Measurements from ENCODE around the gene POLR1G. TPM values are rescaled to one million over a fixed set of nuclear protein-coding genes. Genes with fewer than 3 reads are reported as not detected.

POLR1G gene
- total and polyA plus RNA-seq, 9 of the 15 experiments (the other 6 are each of a cell fraction or from before 2014, with no cell fraction given): 3.0 to 50.1 (median 27.4) TPM

DNA sequence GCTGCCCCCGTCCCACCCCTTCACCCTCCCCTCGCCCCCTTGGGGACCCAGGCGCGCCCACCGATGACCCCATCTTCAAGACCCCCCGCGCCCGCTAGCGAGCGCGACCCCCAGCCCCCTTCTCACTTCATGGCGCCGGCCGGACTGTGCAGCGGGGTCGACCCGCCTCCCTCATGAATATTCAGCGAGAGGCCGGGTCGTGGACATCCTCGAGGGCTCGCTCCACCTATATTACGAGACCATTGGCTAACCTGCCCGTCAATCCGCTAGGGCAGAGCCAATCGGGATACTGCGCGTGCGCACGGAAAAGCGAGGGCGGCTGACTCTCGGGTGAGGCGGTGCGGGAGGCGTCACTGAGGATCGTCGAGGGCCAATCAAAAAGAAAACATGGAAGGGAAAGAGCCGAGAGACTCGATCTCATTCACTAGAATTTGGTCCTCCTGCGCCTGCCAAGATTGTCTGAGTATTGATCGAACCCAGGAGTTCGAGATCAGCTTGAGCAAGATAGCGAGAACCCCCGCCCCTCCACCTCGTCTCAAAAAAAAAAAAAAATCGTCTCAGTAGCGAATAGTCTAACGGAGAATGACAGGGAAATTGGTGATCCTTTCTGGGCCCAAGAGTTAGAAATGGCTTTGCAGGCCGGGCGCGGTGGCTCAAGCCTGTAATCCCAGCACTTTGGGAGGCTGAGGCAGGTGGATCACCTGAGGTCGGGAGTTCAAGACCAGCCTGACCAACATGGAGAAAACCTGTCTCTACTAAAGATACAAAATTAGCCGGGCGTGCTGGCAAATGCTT lies 35.8 kb upstream of the POLR1G start, which contains the start of gene ERCC2 (continued):
- no peak for TF ChIP-seq RCOR1 (IDR thresholded peaks at IDR 0.05; ENCODE audit: borderline replicate concordance in 1 of 2, low read depth in 2 of 2, low read length in 2 of 2)
- TF ChIP-seq ZZZ3 (IDR thresholded peaks at IDR 0.05): no peak
- TF ChIP-seq ZNF586 (CRISPR knock-in tag; conservative IDR thresholded peaks at IDR 0.05): no peak
- TF ChIP-seq DEAF1 (CRISPR knock-in tag; IDR thresholded peaks at IDR 0.05): no peak
- TF ChIP-seq CREB3L1 (IDR thresholded peaks at IDR 0.05; ENCODE audit: borderline replicate concordance, low read depth): no peak
- TF ChIP-seq ARID1B (IDR thresholded peaks at IDR 0.05): no peak
- peak; percentile 85 for TF ChIP-seq PHF20 (IDR thresholded peaks at IDR 0.05; ENCODE audit: partially characterized antibody)
- TF ChIP-seq WHSC1 (IDR thresholded peaks at IDR 0.05; ENCODE audit: low read length): no peak
- TF ChIP-seq ZFP36 (IDR thresholded peaks at IDR 0.05; ENCODE audit: low read depth, low read length, partially characterized antibody): no peak
- no peak for TF ChIP-seq PRPF4 (IDR thresholded peaks at IDR 0.05; ENCODE audit: insufficient read depth, low read depth, low read length, poor library complexity, severe bottlenecking)
- peak; percentile 88 for TF ChIP-seq POLR2A (conservative IDR thresholded peaks at IDR 0.05)
- no peak for TF ChIP-seq ZC3H4 (CRISPR knock-in tag; IDR thresholded peaks at IDR 0.05; ENCODE audit: borderline replicate concordance)
- peak; percentile 77 for TF ChIP-seq OTX1 (CRISPR knock-in tag; IDR thresholded peaks at IDR 0.05)
- TF ChIP-seq RNF2 (IDR thresholded peaks at IDR 0.05): no peak
- TF ChIP-seq POLR2H (tag; IDR thresholded peaks at IDR 0.05; ENCODE audit: low read depth): peak; percentile 79
- TF ChIP-seq ZNF134 (CRISPR knock-in tag; conservative IDR thresholded peaks at IDR 0.05): no peak
- TF ChIP-seq NFYB (IDR thresholded peaks at IDR 0.05; ENCODE audit: extremely low read depth, insufficient read length): peak; percentile 97
- TF ChIP-seq ZNF175 (CRISPR knock-in tag; IDR thresholded peaks at IDR 0.05; ENCODE audit: low read depth): no peak
- TF ChIP-seq ADNP (tag; IDR thresholded peaks at IDR 0.05): no peak
- TF ChIP-seq ZNF764 (CRISPR knock-in tag; IDR thresholded peaks at IDR 0.05; ENCODE audit: low read depth): no peak
- no peak for TF ChIP-seq NCOR1 (IDR thresholded peaks at IDR 0.05)
- no peak for TF ChIP-seq RBM17 (IDR thresholded peaks at IDR 0.05; ENCODE audit: borderline replicate concordance, low read depth, low read length)
- no peak for TF ChIP-seq XRCC3 (IDR thresholded peaks at IDR 0.05)
- TF ChIP-seq, protein P1, sequence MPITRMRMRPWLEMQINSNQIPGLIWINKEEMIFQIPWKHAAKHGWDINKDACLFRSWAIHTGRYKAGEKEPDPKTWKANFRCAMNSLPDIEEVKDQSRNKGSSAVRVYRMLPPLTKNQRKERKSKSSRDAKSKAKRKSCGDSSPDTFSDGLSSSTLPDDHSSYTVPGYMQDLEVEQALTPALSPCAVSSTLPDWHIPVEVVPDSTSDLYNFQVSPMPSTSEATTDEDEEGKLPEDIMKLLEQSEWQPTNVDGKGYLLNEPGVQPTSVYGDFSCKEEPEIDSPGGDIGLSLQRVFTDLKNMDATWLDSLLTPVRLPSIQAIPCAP (CRISPR knock-in tag; IDR thresholded peaks at IDR 0.05; ENCODE audit: borderline replicate concordance): no peak
- no peak for TF ChIP-seq NFIC (IDR thresholded peaks at IDR 0.05)
- TF ChIP-seq ZKSCAN3 (CRISPR knock-in tag; IDR thresholded peaks at IDR 0.05): no peak

Data from K562 (cell line).